ENCODE results near the gene BCL2L1. TPM values are rescaled to one million over a fixed set of nuclear protein-coding genes. Genes with fewer than 3 reads are reported as not detected.

The BCL2L1 gene
- total RNA-seq, 1 donor from 2014 or later: 60.0 TPM

DNA sequence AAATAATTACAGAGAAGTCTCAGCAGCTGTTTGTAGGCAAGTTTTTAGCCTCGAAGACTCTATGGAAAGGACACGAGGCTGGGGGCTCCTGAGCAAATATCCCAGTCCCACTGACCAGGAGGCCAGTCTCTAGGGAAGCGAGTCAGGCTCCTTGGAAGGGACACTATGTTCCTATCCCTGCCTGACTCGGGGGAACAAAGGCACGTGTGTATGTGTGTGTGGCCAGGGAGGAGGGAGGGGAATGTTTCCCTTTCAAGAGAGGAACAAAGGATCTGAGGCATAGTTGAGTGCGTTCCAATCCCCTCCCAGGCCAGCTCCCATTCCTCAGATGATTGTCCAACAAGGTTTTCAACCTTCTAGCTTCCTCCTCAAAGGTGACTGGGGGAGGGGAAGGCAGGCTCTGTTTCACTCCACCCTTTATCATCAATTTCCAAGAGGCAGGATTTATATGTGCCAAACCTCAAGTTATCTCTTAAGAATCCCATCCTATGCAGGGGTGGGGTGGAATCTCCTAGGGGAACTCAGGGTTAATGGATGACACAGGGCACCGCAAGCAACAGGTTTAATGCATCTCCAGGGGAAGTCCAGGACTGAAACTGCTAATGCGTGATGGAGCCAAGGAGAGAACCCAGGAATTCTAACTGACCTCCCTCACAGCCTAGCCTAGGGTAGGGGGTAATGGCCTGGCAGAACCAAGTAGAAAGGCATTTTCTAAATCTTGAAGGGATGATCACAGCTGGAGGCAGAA, 9.9 kb downstream of the BCL2L1 start:
- H3F3A ChIP-seq (ENCODE audit: low read depth): peaks cover 24% of the 10 kb centered on the region
- Mint-ChIP-seq H3K27me3 (ENCODE audit: insufficient read depth, low read depth) (no peaks in the 10 kb centered on the region), H3K4me3 (peak overlapping the region; percentile 73), H3K27ac (peak overlapping the region; percentile 82), H3K4me1 (peaks cover 41% of the 10 kb centered on the region), H3K9me3 (no peaks in the 10 kb centered on the region), H3K36me3 (peaks cover 40% of the 10 kb centered on the region)
- peak overlapping the region; percentile 28 for H3K4me3 ChIP-seq
- no peak for TF ChIP-seq EZH2phosphoT487 (IDR thresholded peaks at IDR 0.05)
- no peak for TF ChIP-seq EZH2 (IDR thresholded peaks at IDR 0.05)
- TF ChIP-seq CTCF (IDR thresholded peaks at IDR 0.05): no peak
- peaks cover 11% of the 10 kb centered on the region for H4K20me1 ChIP-seq (ENCODE audit: low read depth)
- H3K4me1 ChIP-seq: peaks cover 41% of the 10 kb centered on the region
- H3K36me3 ChIP-seq: no peaks in the 10 kb centered on the region
- H3K9me3 ChIP-seq (ENCODE audit: low read depth): no peaks in the 10 kb centered on the region
- peak; percentile 94 for DNase-seq (ENCODE audit: low spot score)
- H2AFZ ChIP-seq (replicated peaks): no peak overlapping the region
- H3K27me3 ChIP-seq: no peaks in the 10 kb centered on the region
- H3K27ac ChIP-seq: peak overlapping the region; percentile 90
- H3K79me2 ChIP-seq (ENCODE audit: low read depth): peaks cover 97% of the 10 kb centered on the region
- H3K9ac ChIP-seq: no peak overlapping the region
- peak overlapping the region; percentile 75 for H3K4me2 ChIP-seq

- Mint-ChIP-seq H3K4me1 (peaks cover 38% of the 10 kb centered on the region), H3K27me3 (ENCODE audit: insufficient read depth, low read depth) (no peaks in the 10 kb centered on the region), H3K4me3 (no peak overlapping the region), H3K9me3 (no peaks in the 10 kb centered on the region), H3K27ac (peak overlapping the region; percentile 82), H3K36me3 (peaks cover 39% of the 10 kb centered on the region)
- Histone ChIP-seq H3K27ac (peak overlapping the region; percentile 90), H3K4me2 (peak overlapping the region; percentile 75), H3K4me3 (no peak overlapping the region), H3K36me3 (peaks cover 1% of the 10 kb centered on the region), H3K9me3 (ENCODE audit: low read depth) (no peaks in the 10 kb centered on the region), H4K20me1 (ENCODE audit: low read depth) (peaks cover 12% of the 10 kb centered on the region), H3K9ac (no peak overlapping the region), H3F3A (ENCODE audit: low read depth) (peaks cover 24% of the 10 kb centered on the region), H2AFZ (replicated peaks) (no peak overlapping the region), H3K27me3 (no peaks in the 10 kb centered on the region), H3K4me1 (peaks cover 38% of the 10 kb centered on the region), H3K79me2 (ENCODE audit: low read depth) (peaks cover 96% of the 10 kb centered on the region)
- DNase-seq (ENCODE audit: low spot score): peak; percentile 72
- TF ChIP-seq EZH2 (IDR thresholded peaks at IDR 0.05): no peak
These were observed 10.5 kb downstream of the BCL2L1 start for GRCh38 chr20:31712112-31712553.

- Histone ChIP-seq H3F3A (ENCODE audit: low read depth) (peaks cover 24% of the 10 kb centered on the region), H3K27ac (no peak overlapping the region), H3K4me3 (no peak overlapping the region), H3K9ac (no peak overlapping the region), H3K4me2 (peak overlapping the region; percentile 75), H4K20me1 (ENCODE audit: low read depth) (peaks cover 12% of the 10 kb centered on the region), H2AFZ (replicated peaks) (no peak overlapping the region), H3K9me3 (ENCODE audit: low read depth) (no peaks in the 10 kb centered on the region), H3K4me1 (peaks cover 31% of the 10 kb centered on the region), H3K27me3 (no peaks in the 10 kb centered on the region), H3K79me2 (ENCODE audit: low read depth) (peaks cover 96% of the 10 kb centered on the region), H3K36me3 (peaks cover 4% of the 10 kb centered on the region)
- no peaks in the 10 kb centered on the region for H3K27me3 Mint-ChIP-seq (ENCODE audit: insufficient read depth, low read depth)
- H3K4me3 Mint-ChIP-seq: no peak overlapping the region
- peaks cover 39% of the 10 kb centered on the region for H3K36me3 Mint-ChIP-seq
- H3K27ac Mint-ChIP-seq: peak overlapping the region; percentile 82
- peaks cover 32% of the 10 kb centered on the region for H3K4me1 Mint-ChIP-seq
- TF ChIP-seq CTCF (IDR thresholded peaks at IDR 0.05) (no peak), EZH2 (IDR thresholded peaks at IDR 0.05) (no peak), EZH2phosphoT487 (IDR thresholded peaks at IDR 0.05) (no peak)
- no peak for DNase-seq (ENCODE audit: low spot score)
- H3K9me3 Mint-ChIP-seq: no peaks in the 10 kb centered on the region
These were observed 11.2 kb downstream of the BCL2L1 start for GRCh38 chr20:31711179-31712111.

All from neural progenitor cell (in vitro differentiated cells).